Coronary artery (tissue), 2 donors: ENCODE data around the gene SIK3.
A peak's percentile ranks its signal among the peaks of the same experiment; 100 is the strongest.
"Not testable (repeated sequence)": the region's sequence is repeated elsewhere in the genome, so short reads cannot be mapped to it uniquely, and the experiment has no call there.

Experiments used
- DNase-seq: peaks from one replicate; pipeline ENCODE4 v3.0.0-alpha.2; 2017; ENCODE audit warnings: low spot score
- H3K27ac ChIP-seq, 2 donors: fragments of 200-600 bp; sonication (generic); one replicate each; pipeline ENCODE4 v1.5.1; 2016 to 2019
- H3K4me3 ChIP-seq: fragments of 200-600 bp; sonication (generic); 2 replicates; pipeline ENCODE4 v1.5.1; 2016; ENCODE audit warnings: mild to moderate bottlenecking, moderate library complexity
- CTCF ChIP-seq: fragments of 200-600 bp; sonication (generic); IDR thresholded peaks from one replicate; pipeline ENCODE4 v1.5.1; 2019; ENCODE audit warnings: antibody characterized with exemption

SIK3 gene

GRCh38 chr11:116837231-116838091, 260.8 kb downstream of the SIK3 start, which contains the start of gene APOA1:
Gene APOA1 (minus strand): TSS chr11:116837622. CDS start chr11:116837387, 235 bp downstream.
- no peak within 1 kb of the TSS for H3K4me3 ChIP-seq
- DNase-seq: no peak
- no peak for TF ChIP-seq CTCF
- H3K27ac ChIP-seq: no peak within 1 kb of the TSS

- Histone ChIP-seq H3K27ac (no peak overlapping the region), H3K4me3 (no peak overlapping the region)
- no peak for TF ChIP-seq CTCF
- DNase-seq: no peak
Observed at GRCh38 chr11:116836632-116836991, 261.6 kb downstream of the SIK3 start.

DNA sequence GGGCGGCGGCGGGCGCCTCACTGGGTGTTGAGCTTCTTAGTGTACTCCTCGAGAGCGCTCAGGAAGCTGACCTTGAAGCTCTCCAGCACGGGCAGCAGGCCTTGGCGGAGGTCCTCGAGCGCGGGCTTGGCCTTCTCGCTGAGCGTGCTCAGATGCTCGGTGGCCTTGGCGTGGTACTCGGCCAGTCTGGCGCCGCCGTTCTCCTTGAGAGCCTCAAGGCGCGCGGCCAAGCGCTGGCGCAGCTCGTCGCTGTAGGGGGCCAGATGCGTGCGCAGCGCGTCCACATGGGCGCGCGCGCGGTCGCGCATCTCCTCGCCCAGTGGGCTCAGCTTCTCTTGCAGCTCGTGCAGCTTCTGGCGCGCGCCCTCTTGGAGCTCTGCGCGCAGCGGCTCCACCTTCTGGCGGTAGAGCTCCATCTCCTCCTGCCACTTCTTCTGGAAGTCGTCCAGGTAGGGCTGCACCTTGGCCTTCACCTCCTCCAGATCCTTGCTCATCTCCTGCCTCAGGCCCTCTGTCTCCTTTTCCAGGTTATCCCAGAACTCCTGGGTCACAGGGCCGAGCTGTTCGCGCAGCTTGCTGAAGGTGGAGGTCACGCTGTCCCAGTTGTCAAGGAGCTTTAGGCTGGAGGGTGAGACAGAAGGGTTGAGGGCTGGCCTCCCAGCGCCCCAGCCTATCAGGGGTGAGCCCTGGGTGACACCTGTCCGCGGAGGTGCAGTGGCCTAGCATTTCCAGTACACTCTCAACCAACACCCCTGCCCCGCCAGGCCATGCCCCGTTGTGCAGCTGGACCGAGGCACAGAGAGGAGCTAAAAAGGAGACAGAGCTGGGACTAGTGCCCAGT, 262.2 kb downstream of the SIK3 start:
- Histone ChIP-seq H3K4me3 (peak overlapping the region; percentile 69), H3K27ac (peak overlapping the region; percentile 51 to 80)
- DNase-seq: peak; percentile 87
- peak; percentile 23 for TF ChIP-seq CTCF

DNA sequence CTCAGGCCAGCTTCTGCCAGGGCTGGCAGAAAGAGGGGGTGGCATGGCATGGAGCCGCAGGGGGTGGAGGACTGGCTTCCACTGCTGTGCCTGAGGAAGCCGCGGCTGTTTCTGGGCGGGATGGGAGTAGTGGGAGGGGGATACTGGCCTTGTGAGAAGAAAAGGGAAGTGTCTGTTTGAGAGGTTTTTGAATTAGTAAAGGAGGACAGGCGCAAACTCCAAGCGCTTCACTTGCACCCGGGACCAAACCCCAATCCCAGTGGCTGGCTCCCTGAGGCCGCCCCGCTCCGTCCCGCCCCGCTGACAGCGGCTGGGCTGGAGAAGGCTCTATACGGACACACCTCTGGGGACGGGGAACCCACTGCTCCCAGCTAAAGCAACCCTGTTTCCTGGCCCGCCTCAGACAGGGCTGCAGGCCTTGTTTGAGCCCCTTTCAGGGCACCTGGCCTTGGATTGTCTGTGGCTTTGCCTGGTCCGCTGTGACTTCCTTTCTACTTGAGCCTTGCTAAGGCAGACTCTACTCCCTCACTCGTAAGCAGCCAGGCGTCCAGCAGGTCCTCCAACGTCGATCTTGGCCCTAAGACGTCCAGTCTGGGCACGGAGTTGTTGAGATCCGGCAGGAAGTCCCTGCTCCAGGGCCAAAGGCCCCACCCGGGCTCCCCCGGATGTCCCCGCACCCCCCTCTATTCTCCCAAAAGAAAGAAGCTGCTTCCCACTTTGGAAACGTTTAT, 263.0 kb downstream of the SIK3 start:
- no peak for TF ChIP-seq CTCF
- Histone ChIP-seq H3K4me3 (peak overlapping the region; percentile 69), H3K27ac (peak overlapping the region; percentile 51 to 80)
- no peak for DNase-seq

GRCh38 chr11:116834535-116835041, 263.6 kb downstream of the SIK3 start:
- H3K27ac ChIP-seq: peak overlapping the region in 1 of 2 donors; percentile 80
- H3K4me3 ChIP-seq, DNase-seq: not testable (repeated sequence)

GRCh38 chr11:116833816-116834534, 264.3 kb downstream of the SIK3 start:
- no peak overlapping the region for H3K4me3 ChIP-seq
- DNase-seq: no peak
- H3K27ac ChIP-seq: no peak overlapping the region
- no peak for TF ChIP-seq CTCF
